Mesenchymal stem cell (in vitro differentiated cells and primary cell): ENCODE measurements around the gene CDK5RAP2.

Experiments
- DNase-seq: peaks from one replicate; pipeline ENCODE4 v3.0.0-alpha.2; 2013
- H2AFZ ChIP-seq: one replicate; pipeline ENCODE4 v1.6.1; 2013; ENCODE audit warnings: low read depth, mild to moderate bottlenecking, control low read depth, inconsistent platforms, low read length, moderate library complexity
- H2AK5ac ChIP-seq: 2 replicates; pipeline ENCODE4 v1.6.1; 2013; ENCODE audit warnings: low read length, moderate library complexity, mild to moderate bottlenecking, inconsistent platforms; ENCODE audit not compliant: severe bottlenecking
- H2BK120ac ChIP-seq: one replicate; pipeline ENCODE4 v1.6.1; 2013; ENCODE audit warnings: low read depth, mild to moderate bottlenecking, inconsistent platforms, low read length, moderate library complexity
- H2BK12ac ChIP-seq, 2 experiments: one replicate each; pipeline ENCODE4 v1.6.1; 2013; ENCODE audit warnings: inconsistent platforms in 2 of 2, low read length in 2 of 2, mild to moderate bottlenecking in 2 of 2, moderate library complexity in 2 of 2, control low read depth in 1 of 2
- H2BK15ac ChIP-seq: one replicate; pipeline ENCODE4 v1.6.1; 2013; ENCODE audit warnings: mild to moderate bottlenecking, low read depth, inconsistent platforms; ENCODE audit not compliant: poor library complexity, severe bottlenecking
- H2BK5ac ChIP-seq: 2 replicates; pipeline ENCODE4 v1.6.1; 2013; ENCODE audit warnings: low read depth, mild to moderate bottlenecking, low read length, control low read depth, inconsistent platforms; ENCODE audit not compliant: poor library complexity, severe bottlenecking
- H3K14ac ChIP-seq, 2 experiments: one replicate each; pipeline ENCODE4 v1.6.1; 2013; ENCODE audit warnings: inconsistent platforms in 2 of 2, low read length in 2 of 2, control low read depth in 1 of 2, mild to moderate bottlenecking in 1 of 2, moderate library complexity in 1 of 2
- H3K18ac ChIP-seq, 2 experiments: one replicate each; pipeline ENCODE4 v1.6.1; 2013; ENCODE audit warnings: inconsistent platforms in 2 of 2, low read length in 2 of 2, control low read depth in 1 of 2, low read depth in 1 of 2, mild to moderate bottlenecking in 1 of 2
- H3K23ac ChIP-seq, 2 experiments: one replicate each; pipeline ENCODE4 v1.6.1; 2013; ENCODE audit warnings: inconsistent platforms in 2 of 2, low read length in 2 of 2, mild to moderate bottlenecking in 2 of 2, moderate library complexity in 2 of 2, control low read depth in 1 of 2
- H3K27ac ChIP-seq: 2 replicates; pipeline ENCODE4 v1.5.1; 2013; ENCODE audit warnings: mild to moderate bottlenecking, moderate library complexity, low read length, control low read depth, inconsistent platforms; ENCODE audit not compliant: poor library complexity, severe bottlenecking
- H3K27me3 ChIP-seq, 2 experiments: 2 replicates each; pipeline versions ENCODE4 v1.6.1 to v1.7.0; 2013; ENCODE audit warnings: low read length in 2 of 2, mild to moderate bottlenecking in 2 of 2, moderate library complexity in 2 of 2, control low read depth in 1 of 2, inconsistent platforms in 1 of 2; ENCODE audit not compliant: control insufficient read depth in 1 of 2, insufficient read depth in 1 of 2
- H3K36me3 ChIP-seq, 2 experiments: 2 replicates each; pipeline versions ENCODE4 v1.6.1 to v1.7.0; 2013; ENCODE audit warnings: low read length in 2 of 2, control low read depth in 1 of 2, inconsistent platforms in 1 of 2, low read depth in 1 of 2, mild to moderate bottlenecking in 1 of 2; ENCODE audit not compliant: insufficient read depth in 2 of 2, control insufficient read depth in 1 of 2
- H3K4ac ChIP-seq, 2 experiments: one replicate each; pipeline ENCODE4 v1.6.1; 2013; ENCODE audit warnings: inconsistent platforms in 2 of 2, low read length in 2 of 2, mild to moderate bottlenecking in 2 of 2, moderate library complexity in 2 of 2, control low read depth in 1 of 2, low read depth in 1 of 2
- H3K4me1 ChIP-seq: 2 replicates; pipeline ENCODE4 v1.6.1; 2013; ENCODE audit warnings: low read depth, low read length, control low read depth; ENCODE audit not compliant: control insufficient read depth, insufficient read depth
- H3K4me2 ChIP-seq: 2 replicates; pipeline ENCODE4 v1.6.1; 2013; ENCODE audit warnings: low read length, mild to moderate bottlenecking, inconsistent platforms; ENCODE audit not compliant: poor library complexity, severe bottlenecking
- H3K4me3 ChIP-seq, 2 experiments: 2 replicates each; pipeline versions ENCODE4 v1.5.1 to v1.7.0; 2013; ENCODE audit warnings: low read length in 2 of 2, mild to moderate bottlenecking in 2 of 2, control low read depth in 1 of 2, low read depth in 1 of 2; ENCODE audit not compliant: insufficient read depth in 1 of 2
- H3K79me1 ChIP-seq: replicated peaks from 2 replicates; pipeline ENCODE4 v1.6.1; 2013; ENCODE audit warnings: mild to moderate bottlenecking, control low read depth, low read length, inconsistent platforms; ENCODE audit not compliant: poor library complexity, severe bottlenecking
- H3K9ac ChIP-seq: 2 replicates; pipeline ENCODE4 v1.7.0; 2013; ENCODE audit warnings: mild to moderate bottlenecking, low read length, moderate library complexity
- H3K9me3 ChIP-seq: 2 replicates; pipeline ENCODE4 v1.7.0; 2013; ENCODE audit warnings: mild to moderate bottlenecking, low read length; ENCODE audit not compliant: control insufficient read depth
- H4K8ac ChIP-seq: one replicate; pipeline ENCODE4 v1.6.1; 2013; ENCODE audit warnings: inconsistent platforms, mild to moderate bottlenecking, low read length, moderate library complexity
- H4K91ac ChIP-seq: one replicate; pipeline ENCODE4 v1.6.1; 2013; ENCODE audit warnings: mild to moderate bottlenecking, low read length, inconsistent platforms
- WGBS: methylation state at CpG from one replicate; pipeline ENCODE4 v1.1.7; 2013; ENCODE audit warnings: mixed read lengths; 5-methylcytosine and 5-hydroxymethylcytosine counted together

Gene CDK5RAP2

GRCh38 chr9:120360046-120360445, 219.9 kb downstream of the CDK5RAP2 start:
- H2BK120ac ChIP-seq = no peak overlapping the region

GRCh38 chr9:120358877-120359276, 221.1 kb downstream of the CDK5RAP2 start:
- H3K36me3 ChIP-seq = no peaks in the 10 kb centered on the region
- no peak overlapping the region for H3K23ac ChIP-seq
- no peak overlapping the region for H3K14ac ChIP-seq
- H3K18ac ChIP-seq = no peak overlapping the region
- no peak overlapping the region for H2AK5ac ChIP-seq
- no peaks in the 10 kb centered on the region for H3K4me1 ChIP-seq
- no peak overlapping the region for H4K8ac ChIP-seq
- DNase-seq = no peak
- no peak overlapping the region for H2BK15ac ChIP-seq
- no peak overlapping the region for H2BK5ac ChIP-seq
- peaks cover 4% of the 10 kb centered on the region for H3K9me3 ChIP-seq
- no peak overlapping the region for H3K4me2 ChIP-seq
- no peaks in the 10 kb centered on the region for H3K79me1 ChIP-seq
- no peak overlapping the region for H2BK120ac ChIP-seq
- H3K27me3 ChIP-seq = no peaks in the 10 kb centered on the region
- no peak overlapping the region for H3K4ac ChIP-seq
- H2AFZ ChIP-seq = no peak overlapping the region
- H2BK12ac ChIP-seq = no peak overlapping the region
- WGBS = 87% methylated on average over 7 of the region's 7 CpGs
- no peak overlapping the region for H4K91ac ChIP-seq
- H3K4me3 ChIP-seq = no peak overlapping the region
- no peak overlapping the region for H3K9ac ChIP-seq
- no peak overlapping the region for H3K27ac ChIP-seq

More at GRCh38 chr9:120360046-120360445, 219.9 kb downstream of the CDK5RAP2 start:
- WGBS = over 99% methylated on average over 4 of the region's 4 CpGs
- no peaks in the 10 kb centered on the region for H3K27me3 ChIP-seq
- no peak overlapping the region for H3K23ac ChIP-seq
- H3K4me1 ChIP-seq = no peaks in the 10 kb centered on the region
- no peak overlapping the region for H3K9ac ChIP-seq
- DNase-seq = no peak
- no peak overlapping the region for H3K4ac ChIP-seq
- no peak overlapping the region for H3K14ac ChIP-seq
- no peaks in the 10 kb centered on the region for H3K79me1 ChIP-seq
- H3K36me3 ChIP-seq = no peaks in the 10 kb centered on the region
- H3K18ac ChIP-seq = no peak overlapping the region
- no peak overlapping the region for H2AFZ ChIP-seq
- no peak overlapping the region for H3K4me2 ChIP-seq
- peaks cover 4% of the 10 kb centered on the region for H3K9me3 ChIP-seq
- no peak overlapping the region for H3K4me3 ChIP-seq
- no peak overlapping the region for H2BK5ac ChIP-seq
- H4K8ac ChIP-seq = no peak overlapping the region
- no peak overlapping the region for H3K27ac ChIP-seq
- no peak overlapping the region for H2BK15ac ChIP-seq
- H2BK12ac ChIP-seq = no peak overlapping the region
- no peak overlapping the region for H2AK5ac ChIP-seq
- H4K91ac ChIP-seq = no peak overlapping the region

- Histone ChIP-seq H3K9ac (peak overlapping the region; percentile 35), H3K4me2 (no peak overlapping the region), H3K23ac (no peak overlapping the region), H2BK120ac (no peak overlapping the region), H3K79me1 (no peaks in the 10 kb centered on the region), H3K4me3 (no peak overlapping the region), H3K4me1 (peaks cover 3% of the 10 kb centered on the region), H3K27ac (no peak overlapping the region), H3K36me3 (no peaks in the 10 kb centered on the region), H2BK15ac (no peak overlapping the region), H3K14ac (no peak overlapping the region), H4K91ac (no peak overlapping the region), H2BK5ac (no peak overlapping the region), H4K8ac (no peak overlapping the region), H3K27me3 (no peaks in the 10 kb centered on the region), H2AFZ (no peak overlapping the region), H2AK5ac (no peak overlapping the region), H2BK12ac (no peak overlapping the region), H3K9me3 (peaks cover 4% of the 10 kb centered on the region), H3K18ac (no peak overlapping the region), H3K4ac (no peak overlapping the region)
- 80% methylated on average over 4 of the region's 5 CpGs for WGBS
- DNase-seq = peak; percentile 15
Observed at GRCh38 chr9:120353506-120353905, 226.5 kb downstream of the CDK5RAP2 start.

GRCh38 chr9:120351106-120351505, 228.9 kb downstream of the CDK5RAP2 start:
- Histone ChIP-seq H4K91ac (no peak overlapping the region), H2AFZ (no peak overlapping the region), H2BK15ac (no peak overlapping the region), H3K27ac (no peak overlapping the region), H3K4me3 (no peak overlapping the region), H3K9ac (no peak overlapping the region), H3K4me2 (no peak overlapping the region), H3K36me3 (no peaks in the 10 kb centered on the region), H3K79me1 (no peaks in the 10 kb centered on the region), H3K14ac (no peak overlapping the region), H4K8ac (no peak overlapping the region), H3K4me1 (peaks cover 3% of the 10 kb centered on the region), H2BK12ac (no peak overlapping the region), H3K4ac (no peak overlapping the region), H3K9me3 (peaks cover 1% of the 10 kb centered on the region), H2AK5ac (no peak overlapping the region), H3K27me3 (no peaks in the 10 kb centered on the region), H3K23ac (no peak overlapping the region), H2BK5ac (no peak overlapping the region), H3K18ac (no peak overlapping the region), H2BK120ac (no peak overlapping the region)
- DNase-seq = no peak
- WGBS = 87% methylated on average over 9 of the region's 9 CpGs
